ENCODE data around the gene PTCSC3.

PTCSC3 gene

GRCh38 chr14:36176524-36176923 lies at the start of gene PTCSC3:
Gene PTCSC3 (minus strand): TSS chr14:36176722.
- no peak for TF ChIP-seq EZH2phosphoT487 (IDR thresholded peaks at IDR 0.05; ENCODE audit: borderline replicate concordance, low read length)
- no peak within 1 kb of the TSS for H3K27ac ChIP-seq (ENCODE audit: low read depth, low read length)

GRCh38 chr14:36226164-36226563 lies 49.6 kb upstream of the PTCSC3 start:
- Histone ChIP-seq H3K9me3 (ENCODE audit: control insufficient read depth, insufficient read depth, low read length) (no peaks in the 10 kb centered on the region), H3K27ac (ENCODE audit: low read depth, low read length) (no peak overlapping the region), H3K79me2 (ENCODE audit: control insufficient read depth, low read length) (no peaks in the 10 kb centered on the region), H3K4me3 (ENCODE audit: low read length) (no peak overlapping the region), H3K27me3 (ENCODE audit: control insufficient read depth, low read length) (no peaks in the 10 kb centered on the region), H3F3A (ENCODE audit: control insufficient read depth, insufficient read depth) (no peaks in the 10 kb centered on the region), H3K9me2 (replicated peaks; ENCODE audit: control insufficient read depth, low read length) (no peaks in the 10 kb centered on the region), H3K36me3 (ENCODE audit: control insufficient read depth, low read length) (no peaks in the 10 kb centered on the region), H3K4me2 (ENCODE audit: low read length) (no peak overlapping the region), H3K4me1 (ENCODE audit: control insufficient read depth, low read length) (no peaks in the 10 kb centered on the region), H4K20me1 (ENCODE audit: control insufficient read depth, insufficient read depth, low read depth, low read length) (no peaks in the 10 kb centered on the region)
- TF ChIP-seq EZH2phosphoT487 (IDR thresholded peaks at IDR 0.05; ENCODE audit: borderline replicate concordance, low read length) (no peak), CTCF (IDR thresholded peaks at IDR 0.05; ENCODE audit: low read depth, low read length, poor library complexity, severe bottlenecking) (no peak)

More at GRCh38 chr14:36176524-36176923, at the start of gene PTCSC3:
- H3K9me3 ChIP-seq (ENCODE audit: control insufficient read depth, insufficient read depth, low read length), result no peaks in the 10 kb centered on the region
- no peak within 1 kb of the TSS for H3K4me2 ChIP-seq (ENCODE audit: low read length)
- no peaks in the 10 kb centered on the region; the same call in 1 of the 2 replicates for H3K9me2 ChIP-seq (replicated peaks; ENCODE audit: control insufficient read depth, low read length)
- H4K20me1 ChIP-seq (ENCODE audit: control insufficient read depth, insufficient read depth, low read depth, low read length), result no peaks in the 10 kb centered on the region
- H3K4me3 ChIP-seq (ENCODE audit: low read length), result no peak within 1 kb of the TSS
- no peaks in the 10 kb centered on the region for H3K27me3 ChIP-seq (ENCODE audit: control insufficient read depth, low read length)
- no peaks in the 10 kb centered on the region for H3K79me2 ChIP-seq (ENCODE audit: control insufficient read depth, low read length)
- no peaks in the 10 kb centered on the region for H3K36me3 ChIP-seq (ENCODE audit: control insufficient read depth, low read length)
- H3K4me1 ChIP-seq (ENCODE audit: control insufficient read depth, low read length), result no peaks in the 10 kb centered on the region
- no peaks in the 10 kb centered on the region for H3F3A ChIP-seq (ENCODE audit: control insufficient read depth, insufficient read depth)

- no peaks in the 10 kb centered on the region for H3F3A ChIP-seq (ENCODE audit: control insufficient read depth, insufficient read depth)
- H3K27me3 ChIP-seq (ENCODE audit: control insufficient read depth, low read length), result peaks cover 4% of the 10 kb centered on the region; the same call in 1 of the 2 replicates
- H3K4me2 ChIP-seq (ENCODE audit: low read length), result no peak overlapping the region
- H3K36me3 ChIP-seq (ENCODE audit: control insufficient read depth, low read length), result no peaks in the 10 kb centered on the region
- no peak overlapping the region for H3K4me3 ChIP-seq (ENCODE audit: low read length)
- TF ChIP-seq EZH2phosphoT487 (IDR thresholded peaks at IDR 0.05; ENCODE audit: borderline replicate concordance, low read length) (no peak), CTCF (IDR thresholded peaks at IDR 0.05; ENCODE audit: low read depth, low read length, poor library complexity, severe bottlenecking) (no peak)
- no peaks in the 10 kb centered on the region for H3K9me2 ChIP-seq (replicated peaks; ENCODE audit: control insufficient read depth, low read length)
- no peaks in the 10 kb centered on the region for H4K20me1 ChIP-seq (ENCODE audit: control insufficient read depth, insufficient read depth, low read depth, low read length)
- no peaks in the 10 kb centered on the region for H3K9me3 ChIP-seq (ENCODE audit: control insufficient read depth, insufficient read depth, low read length)
- H3K27ac ChIP-seq (ENCODE audit: low read depth, low read length), result no peak overlapping the region
- H3K4me1 ChIP-seq (ENCODE audit: control insufficient read depth, low read length), result no peaks in the 10 kb centered on the region
- H3K79me2 ChIP-seq (ENCODE audit: control insufficient read depth, low read length), result no peaks in the 10 kb centered on the region
Measured at GRCh38 chr14:36224176-36224575, 47.7 kb upstream of the PTCSC3 start.

- no peak overlapping the region for H3K4me2 ChIP-seq (ENCODE audit: low read length)
- H3K4me3 ChIP-seq (ENCODE audit: low read length), result no peak overlapping the region
- H3K9me3 ChIP-seq (ENCODE audit: control insufficient read depth, insufficient read depth, low read length), result no peaks in the 10 kb centered on the region
- peaks cover 4% of the 10 kb centered on the region; the same call in 1 of the 2 replicates for H3K27me3 ChIP-seq (ENCODE audit: control insufficient read depth, low read length)
- no peaks in the 10 kb centered on the region for H3K36me3 ChIP-seq (ENCODE audit: control insufficient read depth, low read length)
- no peak overlapping the region for H3K27ac ChIP-seq (ENCODE audit: low read depth, low read length)
- H4K20me1 ChIP-seq (ENCODE audit: control insufficient read depth, insufficient read depth, low read depth, low read length), result no peaks in the 10 kb centered on the region
- H3K4me1 ChIP-seq (ENCODE audit: control insufficient read depth, low read length), result no peaks in the 10 kb centered on the region
- TF ChIP-seq CTCF (IDR thresholded peaks at IDR 0.05; ENCODE audit: low read depth, low read length, poor library complexity, severe bottlenecking) (no peak), EZH2phosphoT487 (IDR thresholded peaks at IDR 0.05; ENCODE audit: borderline replicate concordance, low read length) (no peak)
- H3K9me2 ChIP-seq (replicated peaks; ENCODE audit: control insufficient read depth, low read length), result no peaks in the 10 kb centered on the region
- no peaks in the 10 kb centered on the region for H3K79me2 ChIP-seq (ENCODE audit: control insufficient read depth, low read length)
- H3F3A ChIP-seq (ENCODE audit: control insufficient read depth, insufficient read depth), result no peaks in the 10 kb centered on the region
Measured at GRCh38 chr14:36223558-36223957, 47.0 kb upstream of the PTCSC3 start.

Measured in DOHH2 (cell line).